ENCODE results near the gene RBM22. TPM values are rescaled to one million over a fixed set of nuclear protein-coding genes. Genes with fewer than 3 reads are reported as not detected.

Gene RBM22
- total RNA-seq, 2 donors from 2014 or later: 96.0 to 105 TPM

GRCh38 chr5:150670275-150670947 lies 30.5 kb downstream of the RBM22 start:
- H3K36me3 Mint-ChIP-seq (ENCODE audit: low read depth): peaks cover 2% of the 10 kb centered on the region
- H3K4me3 Mint-ChIP-seq: peak overlapping the region; percentile 53
- no peak for DNase-seq
- H3K27me3 Mint-ChIP-seq: peaks cover 16% of the 10 kb centered on the region
- peaks cover 5% of the 10 kb centered on the region for H3K4me1 Mint-ChIP-seq
- no peaks in the 10 kb centered on the region for H3K9me3 ChIP-seq (ENCODE audit: control insufficient read depth, low read length, poor library complexity, severe bottlenecking)
- H3K27ac Mint-ChIP-seq: no peak overlapping the region
- ATAC-seq: no peak

GRCh38 chr5:150665044-150665443 lies 35.8 kb downstream of the RBM22 start:
- peaks cover 2% of the 10 kb centered on the region for H3K36me3 Mint-ChIP-seq (ENCODE audit: low read depth)
- no peak overlapping the region for H3K27ac Mint-ChIP-seq
- ATAC-seq (no peak), DNase-seq (no peak)
- peaks cover 30% of the 10 kb centered on the region for H3K27me3 Mint-ChIP-seq
- no peak overlapping the region for H3K4me3 Mint-ChIP-seq
- no peaks in the 10 kb centered on the region for H3K9me3 ChIP-seq (ENCODE audit: control insufficient read depth, low read length, poor library complexity, severe bottlenecking)
- H3K4me1 Mint-ChIP-seq: no peaks in the 10 kb centered on the region

GRCh38 chr5:150663936-150664335 lies 36.9 kb downstream of the RBM22 start:
- H3K4me1 Mint-ChIP-seq: no peaks in the 10 kb centered on the region
- no peak for ATAC-seq
- no peaks in the 10 kb centered on the region for H3K36me3 Mint-ChIP-seq (ENCODE audit: low read depth)
- no peak overlapping the region for H3K4me3 Mint-ChIP-seq
- no peak for DNase-seq
- no peaks in the 10 kb centered on the region for H3K9me3 ChIP-seq (ENCODE audit: control insufficient read depth, low read length, poor library complexity, severe bottlenecking)
- no peak overlapping the region for H3K27ac Mint-ChIP-seq
- peaks cover 28% of the 10 kb centered on the region for H3K27me3 Mint-ChIP-seq

GRCh38 chr5:150662731-150663516 lies 37.9 kb downstream of the RBM22 start:
- H3K9me3 ChIP-seq (ENCODE audit: control insufficient read depth, low read length, poor library complexity, severe bottlenecking): no peaks in the 10 kb centered on the region
- no peak overlapping the region for H3K27ac Mint-ChIP-seq
- DNase-seq (no peak), ATAC-seq (no peak)
- H3K4me1 Mint-ChIP-seq: peaks cover under 1% of the 10 kb centered on the region
- H3K36me3 Mint-ChIP-seq (ENCODE audit: low read depth): no peaks in the 10 kb centered on the region
- H3K4me3 Mint-ChIP-seq: no peak overlapping the region
- peaks cover 28% of the 10 kb centered on the region for H3K27me3 Mint-ChIP-seq

- no peak overlapping the region for H3K27ac Mint-ChIP-seq
- peaks cover 8% of the 10 kb centered on the region for H3K4me1 Mint-ChIP-seq
- ATAC-seq (no peak), DNase-seq (no peak)
- no peaks in the 10 kb centered on the region for H3K9me3 ChIP-seq (ENCODE audit: control insufficient read depth, low read length, poor library complexity, severe bottlenecking)
- no peak overlapping the region for H3K4me3 Mint-ChIP-seq
- H3K36me3 Mint-ChIP-seq (ENCODE audit: low read depth): no peaks in the 10 kb centered on the region
- peaks cover 28% of the 10 kb centered on the region for H3K27me3 Mint-ChIP-seq
Measured at GRCh38 chr5:150661821-150662596, 38.9 kb downstream of the RBM22 start.

GRCh38 chr5:150661086-150661485 lies 39.8 kb downstream of the RBM22 start, which contains the start of gene MYOZ3:
Gene MYOZ3, plus strand, starts transcription at chr5:150661251. Its CDS starts 1,691 bp downstream, at chr5:150662942.
- Mint-ChIP-seq H3K36me3 (ENCODE audit: low read depth) (no peaks in the 10 kb centered on the region), H3K4me3 (peak within 1 kb of the TSS; percentile 12), H3K27ac (peak within 1 kb of the TSS; percentile 21), H3K27me3 (peaks cover 28% of the 10 kb centered on the region), H3K4me1 (peaks cover 8% of the 10 kb centered on the region)
- DNase-seq (no peak), ATAC-seq (no peak)
- no peaks in the 10 kb centered on the region for H3K9me3 ChIP-seq (ENCODE audit: control insufficient read depth, low read length, poor library complexity, severe bottlenecking)

- no peaks in the 10 kb centered on the region for H3K9me3 ChIP-seq (ENCODE audit: control insufficient read depth, low read length, poor library complexity, severe bottlenecking)
- Mint-ChIP-seq H3K4me3 (peak overlapping the region; percentile 12), H3K27me3 (peaks cover 28% of the 10 kb centered on the region), H3K27ac (peak overlapping the region; percentile 21), H3K4me1 (peaks cover 11% of the 10 kb centered on the region), H3K36me3 (ENCODE audit: low read depth) (no peaks in the 10 kb centered on the region)
- ATAC-seq (no peak), DNase-seq (no peak)
Measured at GRCh38 chr5:150660108-150660831, 40.6 kb downstream of the RBM22 start.

GRCh38 chr5:150659360-150660107 lies 41.3 kb downstream of the RBM22 start:
- ATAC-seq (no peak), DNase-seq (no peak)
- Mint-ChIP-seq H3K27ac (peak overlapping the region; percentile 21), H3K36me3 (ENCODE audit: low read depth) (no peaks in the 10 kb centered on the region), H3K27me3 (peaks cover 22% of the 10 kb centered on the region), H3K4me3 (no peak overlapping the region), H3K4me1 (peaks cover 11% of the 10 kb centered on the region)
- no peaks in the 10 kb centered on the region for H3K9me3 ChIP-seq (ENCODE audit: control insufficient read depth, low read length, poor library complexity, severe bottlenecking)

- H3K27me3 Mint-ChIP-seq: peaks cover 22% of the 10 kb centered on the region
- no peak overlapping the region for H3K4me3 Mint-ChIP-seq
- no peak overlapping the region for H3K27ac Mint-ChIP-seq
- no peaks in the 10 kb centered on the region for H3K36me3 Mint-ChIP-seq (ENCODE audit: low read depth)
- H3K4me1 Mint-ChIP-seq: peaks cover 13% of the 10 kb centered on the region
- no peak for DNase-seq
- ATAC-seq: no peak
- H3K9me3 ChIP-seq (ENCODE audit: control insufficient read depth, low read length, poor library complexity, severe bottlenecking): no peaks in the 10 kb centered on the region
Measured at GRCh38 chr5:150658699-150659265, 42.1 kb downstream of the RBM22 start.

GRCh38 chr5:150658121-150658520 lies 42.7 kb downstream of the RBM22 start:
- Mint-ChIP-seq H3K27ac (peak overlapping the region; percentile 69), H3K27me3 (peaks cover 20% of the 10 kb centered on the region), H3K4me1 (peaks cover 13% of the 10 kb centered on the region), H3K4me3 (peak overlapping the region; percentile 83), H3K36me3 (ENCODE audit: low read depth) (no peaks in the 10 kb centered on the region)
- no peaks in the 10 kb centered on the region for H3K9me3 ChIP-seq (ENCODE audit: control insufficient read depth, low read length, poor library complexity, severe bottlenecking)
- no peak for ATAC-seq
- no peak for DNase-seq

GRCh38 chr5:150656191-150657132 lies 44.4 kb downstream of the RBM22 start:
- peak overlapping the region; percentile 86 for H3K4me3 Mint-ChIP-seq
- H3K4me1 Mint-ChIP-seq: peaks cover 13% of the 10 kb centered on the region
- ATAC-seq (peak; percentile 93), DNase-seq (peak; percentile 81 to 82 (median 82))
- H3K27ac Mint-ChIP-seq: no peak overlapping the region
- peaks cover 11% of the 10 kb centered on the region for H3K27me3 Mint-ChIP-seq
- no peaks in the 10 kb centered on the region for H3K36me3 Mint-ChIP-seq (ENCODE audit: low read depth)
- H3K9me3 ChIP-seq (ENCODE audit: control insufficient read depth, low read length, poor library complexity, severe bottlenecking): no peaks in the 10 kb centered on the region
